Sigmoid colon (tissue), 7 donors: ENCODE data around the gene RNF169. TPM values are rescaled to one million over a fixed set of nuclear protein-coding genes. Genes with fewer than 3 reads are reported as not detected.

Experiments used
- DNase-seq: peaks from one replicate; pipeline ENCODE4 v3.0.0-alpha.2; 2019
- H3K27ac ChIP-seq, 4 donors: fragments of 200-600 bp; sonication (generic); one replicate each; pipeline ENCODE4 v1.5.1; 2016 to 2019; ENCODE audit warnings: mild to moderate bottlenecking in 1 of 4
- H3K27me3 ChIP-seq, 3 donors: fragments of 200-600 bp; sonication (generic); one replicate each; pipeline ENCODE4 v1.5.1; 2019; ENCODE audit warnings: mild to moderate bottlenecking in 1 of 3
- H3K36me3 ChIP-seq, 4 donors: fragments of 200-600 bp; sonication (generic); one replicate each; pipeline ENCODE4 v1.5.1; 2016 to 2019
- H3K4me1 ChIP-seq, 4 donors: fragments of 200-600 bp; sonication (generic); one replicate each; pipeline ENCODE4 v1.5.1; 2017 to 2019
- H3K4me3 ChIP-seq, 4 donors: fragments of 200-600 bp; sonication (generic); one replicate each; pipeline ENCODE4 v1.5.1; 2017 to 2019; ENCODE audit warnings: mild to moderate bottlenecking in 2 of 4, moderate library complexity in 1 of 4
- H3K9me3 ChIP-seq, 4 donors: fragments of 200-600 bp in 3 of 4; sonication (generic) in 3 of 4; one replicate each; pipeline versions ENCODE4 v1.5.1 to v1.6.1; 2013 to 2019
- CTCF ChIP-seq, 4 experiments: fragments of 450-650 bp in 3 of 4; fragments of 200-600 bp in 1 of 4; IDR thresholded peaks; one replicate each; pipeline ENCODE4 v1.5.1; 2016 to 2019; ENCODE audit warnings: antibody characterized with exemption in 4 of 4, mild to moderate bottlenecking in 3 of 4, moderate library complexity in 2 of 4
- EP300 ChIP-seq, 4 donors: sonication (generic); formaldehyde crosslinking; IDR thresholded peaks; one replicate each; pipeline ENCODE4 v1.6.1; 2017; ENCODE audit warnings: antibody characterized with exemption in 4 of 4
- POLR2A ChIP-seq, 2 donors: fragments of 450-650 bp; IDR thresholded peaks; one replicate each; pipeline ENCODE4 v1.6.1; 2016; ENCODE audit warnings: antibody characterized with exemption in 2 of 2, mild to moderate bottlenecking in 2 of 2, moderate library complexity in 2 of 2
- POLR2AphosphoS5 ChIP-seq, 4 donors: sonication (generic); formaldehyde crosslinking; IDR thresholded peaks; one replicate each; pipeline ENCODE4 v1.6.1; 2017; ENCODE audit warnings: antibody characterized with exemption in 4 of 4
- WGBS, 2 donors: extraction: QIAGEN DNeasy Blood & Tissue Kit; methylation state at CpG; one replicate each; pipeline ENCODE4 v1.1.7; 2013; 5-methylcytosine and 5-hydroxymethylcytosine counted together
- intact Hi-C: fragments of 100-400 bp; cut with DNase I; formaldehyde crosslinking; loops from one replicate; pipeline ENCODE4 v1.15.1; 2023
- polyA plus RNA-seq, 3 donors: library from polyadenylated mRNA; stranded (reverse); fragments of 200-250 nt; gene quantifications; one replicate each; pipeline ENCODE4 v1.2.3, GENCODE V29; 2013
- total RNA-seq, 4 donors: library from RNA; depleted of rRNA; stranded (reverse); fragments of >200 nt; gene quantifications; one replicate each; pipeline ENCODE4 v1.1.0, GENCODE V29; 2016
- donor health status: healthy with polysubstance abuse.
- donor health status: Bipolar disorder and iron deficiency.
- donor health status: healthy.

The RNF169 gene
- total and polyA plus RNA-seq, 7 donors, result 1.6 to 27.7 (median 20.3) TPM

GRCh38 chr11:74710281-74710938 is 38.2 kb upstream of the RNF169 start:
- peaks cover 0 to 20% (median 10%) of the 10 kb centered on the region in 4 donors for H3K4me1 ChIP-seq
- H3K27me3 ChIP-seq, result no peaks in the 10 kb centered on the region
- peak overlapping the region in 3 of 4 donors; percentile 42 to 64 (median 61) for H3K27ac ChIP-seq
- intact Hi-C loops, result no loop called here
- 69 to 78% methylated on average over 8 of the region's 8 CpGs for WGBS, 2 donors
- peaks cover 0 to 68% (median 7%) of the 10 kb centered on the region in 4 donors for H3K36me3 ChIP-seq
- H3K4me3 ChIP-seq, result no peak overlapping the region
- DNase-seq, result no peak
- no peaks in the 10 kb centered on the region for H3K9me3 ChIP-seq
- peak in 1 of 4 donors; percentile 44 for TF ChIP-seq POLR2AphosphoS5 (IDR thresholded peaks at IDR 0.05)
- TF ChIP-seq EP300 (IDR thresholded peaks at IDR 0.05), result no peak

- Histone ChIP-seq H3K4me3 (no peak overlapping the region), H3K4me1 (peaks cover 0 to 49% (median 31%) of the 10 kb centered on the region in 4 donors), H3K27ac (no peak overlapping the region), H3K9me3 (no peaks in the 10 kb centered on the region), H3K27me3 (no peaks in the 10 kb centered on the region), H3K36me3 (peaks cover 0 to 38% (median 0%) of the 10 kb centered on the region in 4 donors)
- TF ChIP-seq EP300 (IDR thresholded peaks at IDR 0.05) (no peak), POLR2A (IDR thresholded peaks at IDR 0.05) (no peak), POLR2AphosphoS5 (IDR thresholded peaks at IDR 0.05) (no peak), CTCF (IDR thresholded peaks at IDR 0.05) (no peak)
- no peak for DNase-seq
- WGBS, 2 donors, result 67 to 69% methylated on average over 4 of the region's 4 CpGs
- intact Hi-C loops, result no loop called here
Measured at GRCh38 chr11:74713686-74714085, 35.0 kb upstream of the RNF169 start.

- Histone ChIP-seq H3K4me3 (no peak overlapping the region), H3K27ac (no peak overlapping the region), H3K4me1 (peaks cover 0 to 60% (median 43%) of the 10 kb centered on the region in 4 donors), H3K36me3 (peaks cover 0 to 26% (median 0%) of the 10 kb centered on the region in 4 donors), H3K9me3 (no peaks in the 10 kb centered on the region), H3K27me3 (no peaks in the 10 kb centered on the region)
- no peak for TF ChIP-seq CTCF (IDR thresholded peaks at IDR 0.05)
- no peak for TF ChIP-seq POLR2A (IDR thresholded peaks at IDR 0.05)
- TF ChIP-seq POLR2AphosphoS5 (IDR thresholded peaks at IDR 0.05), result no peak
- no peak for TF ChIP-seq EP300 (IDR thresholded peaks at IDR 0.05)
- intact Hi-C loops, result no loop called here
- no peak for DNase-seq
- 81 to 94% methylated on average over 7 of the region's 7 CpGs for WGBS, 2 donors
Measured at GRCh38 chr11:74714904-74715303, 33.7 kb upstream of the RNF169 start.

GRCh38 chr11:74717221-74717969 is 31.3 kb upstream of the RNF169 start:
- Histone ChIP-seq H3K9me3 (no peaks in the 10 kb centered on the region), H3K27ac (peak overlapping the region; percentile 50 to 93 (median 78)), H3K36me3 (peaks cover 0 to 18% (median 0%) of the 10 kb centered on the region in 4 donors), H3K4me1 (peaks cover 0 to 66% (median 58%) of the 10 kb centered on the region in 4 donors), H3K27me3 (no peaks in the 10 kb centered on the region), H3K4me3 (no peak overlapping the region)
- intact Hi-C loops, result no loop called here
- DNase-seq, result no peak
- TF ChIP-seq POLR2AphosphoS5 (IDR thresholded peaks at IDR 0.05) (peak in 1 of 4 donors; percentile 10), POLR2A (IDR thresholded peaks at IDR 0.05) (no peak), EP300 (IDR thresholded peaks at IDR 0.05) (no peak)
- 73 to 85% methylated on average over 5 of the region's 5 CpGs for WGBS, 2 donors

- Histone ChIP-seq H3K9me3 (no peaks in the 10 kb centered on the region), H3K36me3 (peaks cover 0 to 11% (median 0%) of the 10 kb centered on the region in 4 donors), H3K27ac (peak overlapping the region in 3 of 4 donors; percentile 80 to 93 (median 89)), H3K4me1 (peaks cover 0 to 75% (median 63%) of the 10 kb centered on the region in 4 donors), H3K27me3 (no peaks in the 10 kb centered on the region), H3K4me3 (no peak overlapping the region)
- TF ChIP-seq POLR2AphosphoS5 (IDR thresholded peaks at IDR 0.05), result no peak
- 90 to 93% methylated on average over 5 of the region's 5 CpGs for WGBS, 2 donors
- intact Hi-C loops, result no loop called here
- DNase-seq, result no peak
Measured at GRCh38 chr11:74719011-74719410, 29.6 kb upstream of the RNF169 start.
